Osteoblast (primary cell): ENCODE measurements around the gene PWWP2B. TPM values are rescaled to one million over a fixed set of nuclear protein-coding genes. Genes with fewer than 3 reads are reported as not detected.

ENCODE experiments used
- DNase-seq: peaks from one replicate; pipeline ENCODE4 v3.0.0; 2011; ENCODE audit warnings: low spot score, mixed read lengths; ENCODE audit not compliant: insufficient read length; ENCODE audit errors: missing footprints
- H2AFZ ChIP-seq: 2 replicates; pipeline ENCODE4 v1.6.0; 2011; ENCODE audit warnings: mild to moderate bottlenecking, low read length
- H3K27ac ChIP-seq: 2 replicates; pipeline ENCODE4 v1.5.1; 2011; ENCODE audit warnings: mild to moderate bottlenecking, low read depth, low read length, moderate library complexity
- H3K27me3 ChIP-seq: 2 replicates; pipeline ENCODE4 v1.6.0; 2012; ENCODE audit warnings: mild to moderate bottlenecking, control low read depth, inconsistent platforms, low read length, moderate library complexity; ENCODE audit not compliant: insufficient read depth
- H3K36me3 ChIP-seq: 2 replicates; pipeline ENCODE4 v1.5.1; 2011; ENCODE audit warnings: mild to moderate bottlenecking, low read length, control low read depth, moderate library complexity; ENCODE audit not compliant: insufficient read depth
- H3K4me1 ChIP-seq: 2 replicates; pipeline ENCODE4 v1.5.1; 2011; ENCODE audit warnings: mild to moderate bottlenecking, low read length, control low read depth, moderate library complexity; ENCODE audit not compliant: insufficient read depth
- H3K4me2 ChIP-seq: 2 replicates; pipeline ENCODE4 v1.6.0; 2011; ENCODE audit warnings: mild to moderate bottlenecking, low read length; ENCODE audit not compliant: insufficient read depth
- H3K4me3 ChIP-seq: fragments of 200-600 bp; sonication (generic); 3 replicates; pipeline ENCODE4 v1.5.1; 2012; ENCODE audit warnings: mild to moderate bottlenecking, low read length, inconsistent platforms; ENCODE audit not compliant: insufficient read depth
- H3K79me2 ChIP-seq: 2 replicates; pipeline ENCODE4 v1.6.0; 2012; ENCODE audit warnings: mild to moderate bottlenecking, low read length, control low read depth, inconsistent platforms; ENCODE audit not compliant: insufficient read depth
- H3K9me3 ChIP-seq: 2 replicates; pipeline ENCODE4 v1.5.1; 2011; ENCODE audit warnings: low read depth, low read length, control low read depth
- H4K20me1 ChIP-seq: 2 replicates; pipeline ENCODE4 v1.6.0; 2012; ENCODE audit warnings: mild to moderate bottlenecking, low read length, control low read depth; ENCODE audit not compliant: insufficient read depth
- CTCF ChIP-seq: IDR thresholded peaks from 2 replicates; pipeline ENCODE4 v1.5.1; 2011; ENCODE audit warnings: mild to moderate bottlenecking, low read depth, low read length, moderate library complexity; ENCODE audit errors: extremely low read depth
- total RNA-seq: library from RNA; depleted of rRNA; stranded (reverse); fragments of >200 nt; gene quantifications from 2 replicates; pipeline ENCODE4 v1.2.3, GENCODE V29; 2012

Gene PWWP2B
- total RNA-seq, 1 donor = 18.5 TPM

DNA sequence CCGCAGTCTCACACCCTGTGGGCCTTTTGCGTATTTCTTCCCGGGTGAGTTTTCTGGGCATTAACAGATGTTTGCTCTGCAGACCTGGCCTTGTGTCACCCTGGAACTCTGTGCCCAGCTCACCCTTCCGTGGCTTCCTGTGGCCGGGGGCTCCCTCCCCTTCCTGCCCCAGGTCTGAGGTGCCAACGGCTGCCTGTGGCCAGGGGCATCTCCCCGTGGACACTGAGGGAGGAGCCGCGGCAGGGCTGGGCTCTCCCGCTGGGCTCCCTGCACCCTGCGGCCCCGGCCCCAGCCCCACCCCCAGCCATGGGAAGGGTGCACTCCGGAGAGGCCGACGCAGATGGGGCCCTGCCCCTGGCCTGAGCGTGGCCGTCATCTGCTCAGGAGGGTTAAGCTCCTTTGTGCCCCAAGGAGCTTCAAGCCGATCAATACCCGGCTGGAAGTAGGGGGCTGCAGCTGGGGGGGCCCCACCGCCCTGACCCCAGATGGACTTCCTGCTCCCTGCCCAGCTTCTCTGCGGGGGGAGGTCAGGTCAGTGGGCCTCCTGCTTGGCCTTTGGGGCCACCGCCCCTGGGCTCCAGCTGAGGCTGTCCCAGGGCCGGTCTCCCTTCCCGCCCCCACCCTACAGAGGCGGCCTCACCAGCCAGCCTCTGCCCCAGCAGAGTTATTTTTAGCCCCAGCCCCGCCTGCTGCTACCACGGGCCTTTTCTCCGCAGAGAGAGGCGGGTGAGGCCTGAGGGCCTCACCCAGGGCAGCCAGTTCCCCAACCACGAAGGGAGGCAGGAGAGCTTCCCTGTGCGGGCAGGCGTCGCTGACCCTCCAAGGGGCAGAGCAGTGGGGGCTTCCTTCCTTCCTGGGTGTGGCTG, 24.2 kb downstream of the PWWP2B start:
- no peak for TF ChIP-seq CTCF
- Histone ChIP-seq H3K4me3 (peak overlapping the region; percentile 45), H3K27me3 (no peaks in the 10 kb centered on the region), H3K79me2 (no peaks in the 10 kb centered on the region), H3K36me3 (no peaks in the 10 kb centered on the region), H4K20me1 (no peaks in the 10 kb centered on the region), H3K27ac (peak overlapping the region; percentile 63), H3K4me1 (peaks cover 9% of the 10 kb centered on the region), H3K4me2 (peak overlapping the region; percentile 55), H2AFZ (peak overlapping the region; percentile 74), H3K9me3 (no peaks in the 10 kb centered on the region)
- peak; percentile 99 for DNase-seq

GRCh38 chr10:132421847-132422751, 25.1 kb downstream of the PWWP2B start:
- TF ChIP-seq CTCF = no peak
- H3K4me1 ChIP-seq = peaks cover 9% of the 10 kb centered on the region
- H3K79me2 ChIP-seq = no peaks in the 10 kb centered on the region
- H3K36me3 ChIP-seq = no peaks in the 10 kb centered on the region
- H3K4me3 ChIP-seq = peak overlapping the region; percentile 45
- H4K20me1 ChIP-seq = no peaks in the 10 kb centered on the region
- H2AFZ ChIP-seq = peak overlapping the region; percentile 74
- H3K4me2 ChIP-seq = peak overlapping the region; percentile 55
- no peaks in the 10 kb centered on the region for H3K27me3 ChIP-seq
- no peaks in the 10 kb centered on the region for H3K9me3 ChIP-seq
- no peak for DNase-seq
- H3K27ac ChIP-seq = peak overlapping the region; percentile 63

DNA sequence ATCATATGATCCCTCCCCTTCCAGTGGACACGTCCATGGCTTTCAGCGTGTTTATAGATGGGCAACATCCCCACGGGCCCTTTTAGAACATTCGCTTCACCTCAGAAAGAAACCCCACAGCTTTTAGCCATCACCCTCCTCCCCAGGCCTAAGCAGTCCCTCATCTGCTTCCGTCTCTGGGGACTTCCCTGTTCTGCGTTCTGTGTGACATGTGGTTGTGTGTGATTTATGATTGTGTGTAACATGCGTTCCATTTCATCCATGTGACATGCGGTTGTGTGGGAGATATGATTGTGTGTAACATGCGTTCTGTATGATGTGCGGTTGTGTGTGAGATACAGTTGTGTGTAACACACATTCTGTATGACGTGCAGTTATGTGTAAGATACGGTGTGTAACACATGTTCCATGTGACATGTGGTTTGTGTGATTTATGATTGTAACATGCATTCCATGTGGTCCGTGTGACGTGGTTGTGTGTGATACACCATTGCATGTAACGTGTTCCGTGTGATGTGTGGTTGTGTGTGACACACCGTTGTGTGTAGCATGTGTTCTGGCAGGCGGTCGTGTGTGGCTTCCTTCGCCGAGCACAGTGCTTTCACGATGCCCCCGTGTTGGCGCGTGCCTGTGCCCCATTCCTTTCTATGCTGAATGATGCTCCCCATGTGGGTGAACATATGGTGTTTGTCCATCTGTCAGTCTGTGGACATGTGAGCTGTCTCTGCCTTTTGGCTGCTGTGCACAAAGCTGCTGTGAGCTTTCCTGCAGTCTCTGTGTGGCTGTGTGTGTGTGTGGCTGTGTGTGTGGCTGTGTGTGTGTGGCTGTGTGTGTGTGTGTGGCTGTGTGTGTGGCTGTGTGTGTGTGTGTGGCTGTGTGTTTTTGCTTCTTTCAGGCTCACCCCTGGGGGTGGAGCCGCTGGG, 26.2 kb downstream of the PWWP2B start:
- Histone ChIP-seq H3K9me3 (no peaks in the 10 kb centered on the region), H3K36me3 (no peaks in the 10 kb centered on the region), H3K27me3 (no peaks in the 10 kb centered on the region), H3K4me3 (no peak overlapping the region), H3K4me2 (no peak overlapping the region), H3K27ac (no peak overlapping the region), H2AFZ (no peak overlapping the region), H3K4me1 (peaks cover 9% of the 10 kb centered on the region), H3K79me2 (no peaks in the 10 kb centered on the region), H4K20me1 (no peaks in the 10 kb centered on the region)
- DNase-seq = no peak
- TF ChIP-seq CTCF = no peak
